Stomach (tissue), 4 donors: Measurements from ENCODE around the gene MISP3.

Source experiments
- CTCF ChIP-seq, 7 experiments: fragments of 450-650 bp in 4 of 7; fragments of 200-600 bp in 3 of 7; sonication (generic) in 3 of 7; IDR thresholded peaks; one replicate each; pipeline ENCODE4 v1.5.1; 2016 to 2019; ENCODE audit warnings: antibody characterized with exemption in 7 of 7, control low read depth in 2 of 7, mild to moderate bottlenecking in 1 of 7
- POLR2A ChIP-seq, 4 donors: fragments of 450-650 bp; IDR thresholded peaks; one replicate each; pipeline ENCODE4 v1.6.1; 2016; ENCODE audit warnings: antibody characterized with exemption in 4 of 4, control low read depth in 2 of 4, mild to moderate bottlenecking in 1 of 4, moderate library complexity in 1 of 4

GRCh38 chr19:14114854-14115253, 42.3 kb downstream of the MISP3 start:
- TF ChIP-seq POLR2A (IDR thresholded peaks at IDR 0.05), result no peak
- TF ChIP-seq CTCF (IDR thresholded peaks at IDR 0.05), result peak in 5 of 7 experiments; percentile 43 to 73 (median 49)
